ENCODE data around the gene ZNF821. TPM values are rescaled to one million over a fixed set of nuclear protein-coding genes. Genes with fewer than 3 reads are reported as not detected.

Gene ZNF821
- total and polyA plus RNA-seq, 10 of the 15 experiments (the other 5 are each of a cell fraction or from before 2014, with no cell fraction given), result 0.82 to 9.9 (median 6.8) TPM

GRCh38 chr16:71847096-71847495 lies 36.9 kb downstream of the ZNF821 start:
- peak overlapping the region; percentile 95 for H3K9ac ChIP-seq (ENCODE audit: control insufficient read depth, insufficient read depth, low read length)
- RAD21 ChIA-PET (ENCODE audit: unreplicated experiment), result interaction anchor here (1.5 to 6.0 kb wide), 3 partner anchors 30 to 39 kb away, joined by 7 to 53 read pairs (median 43); partner anchors contain the start of genes AP1G1 and ZNF821

More at GRCh38 chr16:71847096-71847495, 36.9 kb downstream of the ZNF821 start:
- no peaks in the 10 kb centered on the region for H3K9me3 ChIP-seq (replicated peaks; ENCODE audit: control insufficient read depth, insufficient read depth, low read length)
- no peak for ATAC-seq
- no TSS peak for BruUV-seq (replicated peaks)
- peak overlapping the region; percentile 90 for H3K27ac ChIP-seq (ENCODE audit: control insufficient read depth, insufficient read depth)
- ChIA-PET CTCF (interaction anchor here (1.0 to 1.3 kb wide), 2 partner anchors 30 to 34 kb away, joined by 4 to 6 read pairs; no protein-coding TSS in a partner anchor), SMC1A (ENCODE audit: uncharacterized antibody, unreplicated experiment) (interaction anchor here (1.0 to 2.3 kb wide), 5 partner anchors 10 to 78 kb away, joined by 3 to 19 read pairs (median 10); partner anchors contain the start of genes AP1G1 and ZNF821), POLR2A (interaction anchor here (0.9 to 2.4 kb wide), 5 partner anchors 9 to 36 kb away, joined by 3 to 14 read pairs (median 4); partner anchors contain the start of gene ZNF821)
- peak overlapping the region; percentile 95 for H3K4me2 ChIP-seq (ENCODE audit: control insufficient read depth, insufficient read depth)
- 9% methylated on average over 3 of the region's 3 CpGs for WGBS (ENCODE audit: insufficient coverage, insufficient replicate concordance, low lambda C conversion rate, missing lambda C conversion rate)
- no peak for DNase-seq (ENCODE audit: low read depth, low spot score)
- H3K4me1 ChIP-seq (ENCODE audit: control insufficient read depth, insufficient read depth, low read length), result peaks cover 39% of the 10 kb centered on the region
- no peak overlapping the region for H2AFZ ChIP-seq (ENCODE audit: control insufficient read depth, low read depth, low read length)
- in situ Hi-C loops (cut with MboI) (no loop called here), intact Hi-C loops (cut with micrococcal nuclease; ENCODE audit: unreplicated experiment) (no loop called here)
- peaks cover 21 to 28% of the 10 kb centered on the region in 2 experiments; a peak in 3 of 4 replicates for H3K36me3 ChIP-seq (ENCODE audit: control insufficient read depth in 2 of 2, insufficient read depth in 2 of 2, low read length in 1 of 2)
- peaks cover 27% of the 10 kb centered on the region for H3K79me2 ChIP-seq (ENCODE audit: control insufficient read depth, insufficient read depth, low read length)
- H3K27me3 ChIP-seq (replicated peaks in 1 of 2; ENCODE audit: control insufficient read depth in 2 of 2, insufficient read depth in 2 of 2, low read length in 1 of 2), result no peaks in the 10 kb centered on the region
- no peak for FAIRE-seq
- peak overlapping the region; percentile 92 for H3K4me3 ChIP-seq
- no peaks in the 10 kb centered on the region for H4K20me1 ChIP-seq (ENCODE audit: control insufficient read depth, insufficient read depth)
- TF ChIP-seq PKNOX1 (IDR thresholded peaks at IDR 0.05), result peak; percentile 45; the same call in 1 of the 2 replicates
- TF ChIP-seq GATAD2B (conservative IDR thresholded peaks at IDR 0.05; ENCODE audit: low read depth), result no peak
- no peak for TF ChIP-seq EED (IDR thresholded peaks at IDR 0.05; ENCODE audit: low read depth)
- TF ChIP-seq BCL11A (IDR thresholded peaks at IDR 0.05; ENCODE audit: low read depth, low read length), result no peak

Measured in GM12878 (cell line).